Keratinocyte (primary cell): ENCODE measurements around the gene MIPOL1.

ENCODE experiments used
- EZH2 ChIP-seq: IDR thresholded peaks from one replicate; pipeline ENCODE4 v1.6.1; 2012; ENCODE audit warnings: inconsistent platforms, mild to moderate bottlenecking, low read length, moderate library complexity
- TF ChIP-seq, protein P1 (sequence below), 3 experiments: IDR thresholded peaks in 1 of 3; conservative IDR thresholded peaks in 1 of 3; optimal IDR thresholded peaks in 1 of 3; 2 replicates in 2 of 3; 3 replicates in 1 of 3; pipeline versions ENCODE3 to v1.5.1; 2011; ENCODE audit warnings: low read length in 3 of 3, mild to moderate bottlenecking in 3 of 3, moderate library complexity in 2 of 3, control low read depth in 1 of 3, inconsistent platforms in 1 of 3; ENCODE audit not compliant: insufficient read depth in 2 of 3; ENCODE audit errors: extremely low read depth in 1 of 3

DNA sequence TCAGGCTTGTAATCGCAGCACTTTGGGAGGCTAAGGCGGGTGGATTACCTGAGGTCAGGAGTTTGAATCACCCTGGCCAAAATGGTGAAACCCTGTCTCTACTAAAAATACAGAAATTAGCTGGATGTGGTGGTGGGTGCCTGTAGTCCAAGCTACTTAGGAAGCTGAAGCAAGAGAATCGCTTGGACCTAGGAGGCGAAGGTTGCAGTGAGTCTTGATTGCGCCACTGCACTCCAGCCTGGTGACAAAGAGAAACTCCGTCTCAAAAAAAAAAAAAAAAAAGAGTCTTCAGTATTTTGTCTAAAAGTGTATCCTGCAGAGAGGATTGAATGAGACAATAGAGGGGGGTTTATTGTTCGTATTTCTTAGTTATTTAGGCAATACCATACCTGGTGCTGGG is 372.0 kb downstream of the MIPOL1 start:
- TF ChIP-seq, protein P1, sequence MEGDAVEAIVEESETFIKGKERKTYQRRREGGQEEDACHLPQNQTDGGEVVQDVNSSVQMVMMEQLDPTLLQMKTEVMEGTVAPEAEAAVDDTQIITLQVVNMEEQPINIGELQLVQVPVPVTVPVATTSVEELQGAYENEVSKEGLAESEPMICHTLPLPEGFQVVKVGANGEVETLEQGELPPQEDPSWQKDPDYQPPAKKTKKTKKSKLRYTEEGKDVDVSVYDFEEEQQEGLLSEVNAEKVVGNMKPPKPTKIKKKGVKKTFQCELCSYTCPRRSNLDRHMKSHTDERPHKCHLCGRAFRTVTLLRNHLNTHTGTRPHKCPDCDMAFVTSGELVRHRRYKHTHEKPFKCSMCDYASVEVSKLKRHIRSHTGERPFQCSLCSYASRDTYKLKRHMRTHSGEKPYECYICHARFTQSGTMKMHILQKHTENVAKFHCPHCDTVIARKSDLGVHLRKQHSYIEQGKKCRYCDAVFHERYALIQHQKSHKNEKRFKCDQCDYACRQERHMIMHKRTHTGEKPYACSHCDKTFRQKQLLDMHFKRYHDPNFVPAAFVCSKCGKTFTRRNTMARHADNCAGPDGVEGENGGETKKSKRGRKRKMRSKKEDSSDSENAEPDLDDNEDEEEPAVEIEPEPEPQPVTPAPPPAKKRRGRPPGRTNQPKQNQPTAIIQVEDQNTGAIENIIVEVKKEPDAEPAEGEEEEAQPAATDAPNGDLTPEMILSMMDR (optimal IDR thresholded peaks at IDR 0.05 in 1 of 3, IDR thresholded peaks at IDR 0.05 in 1 of 3, conservative IDR thresholded peaks at IDR 0.05 in 1 of 3; ENCODE audit: extremely low read depth in 1 of 3, insufficient read depth in 2 of 3, low read length in 3 of 3): no peak
- TF ChIP-seq EZH2: no peak
